H1 (cell line): ENCODE data around the gene FMN2. TPM values are rescaled to one million over a fixed set of nuclear protein-coding genes. Genes with fewer than 3 reads are reported as not detected.

ENCODE experiments used
- ASH2L ChIP-seq: fragments of 200-600, 300-600 bp; sonication (generic); IDR thresholded peaks from one replicate; pipeline ENCODE4 v1.7.1; 2017; ENCODE audit warnings: low read length
- BACH1 ChIP-seq: IDR thresholded peaks from 2 replicates; pipeline ENCODE4 v1.6.1; 2012; ENCODE audit warnings: low read length, improper control_type of control experiment
- CHD7 ChIP-seq: fragments of 300-600 bp; sonication (generic); IDR thresholded peaks from 2 replicates; pipeline ENCODE4 v1.7.1; 2012; ENCODE audit warnings: low read length, moderate library complexity, mild to moderate bottlenecking, inconsistent platforms; ENCODE audit not compliant: insufficient replicate concordance
- E2F6 ChIP-seq: IDR thresholded peaks from 2 replicates; pipeline ENCODE4 v1.6.1; 2012; ENCODE audit warnings: inconsistent platforms
- HDAC2 ChIP-seq, 2 experiments: fragments of 300-600 bp in 1 of 2; sonication (generic) in 1 of 2; IDR thresholded peaks; 2 replicates each; pipeline ENCODE4 v1.6.1; 2011 to 2012; ENCODE audit warnings: low read depth in 2 of 2, low read length in 2 of 2, mild to moderate bottlenecking in 2 of 2, moderate library complexity in 2 of 2, borderline replicate concordance in 1 of 2, inconsistent platforms in 1 of 2
- NRF1 ChIP-seq: IDR thresholded peaks from 2 replicates; pipeline ENCODE4 v1.6.1; 2011; ENCODE audit warnings: mild to moderate bottlenecking, low read depth, low read length, improper control_type of control experiment
- RXRA ChIP-seq: IDR thresholded peaks from 2 replicates; pipeline ENCODE4 v1.6.1; 2011; ENCODE audit warnings: low read depth, mild to moderate bottlenecking, low read length, moderate library complexity; ENCODE audit not compliant: insufficient read depth
- TEAD4 ChIP-seq: IDR thresholded peaks from 2 replicates; pipeline ENCODE4 v1.6.1; 2012; ENCODE audit warnings: low read depth, low read length, inconsistent platforms, mixed read lengths
- USF2 ChIP-seq: IDR thresholded peaks from 2 replicates; pipeline ENCODE4 v1.6.1; 2011; ENCODE audit warnings: low read length, improper control_type of control experiment
- polyA plus RNA-seq, 7 experiments: library from polyadenylated mRNA; depleted of rRNA in 3 of 7; stranded (reverse) in 5 of 7; unstranded in 2 of 7; fragments of >200 nt in 5 of 7; fragments of 200-250 nt in 2 of 7; gene quantifications; 1 replicate in 5 of 7; 2 replicates in 1 of 7; 4 replicates in 1 of 7; pipeline versions ENCODE4 v1.2.1 to v1.2.3, GENCODE V29; 2011 to 2013; ENCODE audit warnings: missing spikeins in 2 of 7, mixed read lengths in 2 of 7
- total RNA-seq: library from RNA; stranded (reverse); fragmentation: NEBNext Ultra II Directional; extraction: Animal tissue kit (Norgen Biotek cat#: 25700); gene quantifications from 2 replicates; pipeline ENCODE4 v1.2.1, GENCODE V29; 2021

FMN2 gene
- total and polyA plus RNA-seq, 2 of the 8 experiments (the other 6 are each of a cell fraction or from before 2014, with no cell fraction given), result 0.83 to 2.0 TPM

- TF ChIP-seq E2F6, result peak; percentile 62
- no peak for TF ChIP-seq USF2
- TF ChIP-seq CHD7, result no peak
- TF ChIP-seq RXRA, result no peak
- TF ChIP-seq BACH1, result peak; percentile 41; the same call in 1 of the 2 replicates
- TF ChIP-seq HDAC2 (IDR thresholded peaks at IDR 0.05; ENCODE audit: borderline replicate concordance in 1 of 2, low read depth in 2 of 2, low read length in 2 of 2), result no peak
- TF ChIP-seq ASH2L, result no peak
- TF ChIP-seq NRF1, result no peak
- TF ChIP-seq TEAD4, result no peak
Measured at GRCh38 chr1:240492832-240493440, 401.3 kb downstream of the FMN2 start (continued).
